SU-DHL-6 (cell line): ENCODE data around the gene ELMOD3.

Experiments used
- EZH2phosphoT487 ChIP-seq: fragments of 200-600 bp; sonication (generic), shearing (Covaris generic); conservative IDR thresholded peaks from 2 replicates; pipeline ENCODE4 v1.6.1; 2018; ENCODE audit warnings: mild to moderate bottlenecking, antibody characterized with exemption, low read length, moderate library complexity, mixed read lengths
- TF ChIP-seq, protein P1 (sequence below): fragments of 200-600 bp; sonication (generic); IDR thresholded peaks from one replicate; pipeline ENCODE4 v1.5.1; 2017; ENCODE audit warnings: antibody characterized with exemption, mild to moderate bottlenecking, low read length, moderate library complexity; ENCODE audit not compliant: insufficient read depth, poor library complexity, severe bottlenecking

DNA sequence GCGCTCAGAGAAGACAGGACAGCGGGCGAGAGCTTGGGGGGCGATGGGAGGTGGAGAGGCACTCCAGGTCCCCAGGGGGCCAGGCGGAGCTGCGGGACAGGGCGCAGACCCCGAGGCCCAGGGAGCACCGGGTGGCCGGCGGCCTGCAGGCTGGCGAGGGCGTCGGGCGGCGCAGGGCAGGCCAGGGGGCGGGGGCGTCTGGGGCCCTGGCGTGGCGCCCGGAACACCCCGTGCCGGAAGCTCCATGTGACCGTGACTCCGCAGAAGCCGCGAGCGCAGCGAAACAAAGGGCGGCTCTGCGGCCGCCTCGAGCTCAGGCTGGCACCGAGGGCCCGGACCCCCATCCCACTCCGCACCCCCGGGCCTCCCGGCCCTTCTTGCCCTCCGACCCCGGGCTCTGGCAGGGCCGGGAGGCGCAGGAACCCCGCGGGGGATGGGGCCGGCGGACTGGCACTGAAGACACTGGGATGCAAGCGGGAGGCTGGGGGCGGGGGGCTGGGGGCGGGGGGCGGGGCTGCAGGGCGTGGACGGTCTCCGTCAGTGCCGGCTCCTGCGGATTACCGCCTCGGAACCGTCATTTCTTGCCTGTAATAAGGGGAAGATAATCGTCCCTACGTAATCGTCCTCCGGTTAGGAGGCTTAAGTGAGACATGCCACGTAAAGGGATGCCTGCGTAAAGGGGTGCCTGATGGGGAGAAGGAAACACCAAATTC is 83.1 kb downstream of the ELMOD3 start:
- TF ChIP-seq, protein P1, sequence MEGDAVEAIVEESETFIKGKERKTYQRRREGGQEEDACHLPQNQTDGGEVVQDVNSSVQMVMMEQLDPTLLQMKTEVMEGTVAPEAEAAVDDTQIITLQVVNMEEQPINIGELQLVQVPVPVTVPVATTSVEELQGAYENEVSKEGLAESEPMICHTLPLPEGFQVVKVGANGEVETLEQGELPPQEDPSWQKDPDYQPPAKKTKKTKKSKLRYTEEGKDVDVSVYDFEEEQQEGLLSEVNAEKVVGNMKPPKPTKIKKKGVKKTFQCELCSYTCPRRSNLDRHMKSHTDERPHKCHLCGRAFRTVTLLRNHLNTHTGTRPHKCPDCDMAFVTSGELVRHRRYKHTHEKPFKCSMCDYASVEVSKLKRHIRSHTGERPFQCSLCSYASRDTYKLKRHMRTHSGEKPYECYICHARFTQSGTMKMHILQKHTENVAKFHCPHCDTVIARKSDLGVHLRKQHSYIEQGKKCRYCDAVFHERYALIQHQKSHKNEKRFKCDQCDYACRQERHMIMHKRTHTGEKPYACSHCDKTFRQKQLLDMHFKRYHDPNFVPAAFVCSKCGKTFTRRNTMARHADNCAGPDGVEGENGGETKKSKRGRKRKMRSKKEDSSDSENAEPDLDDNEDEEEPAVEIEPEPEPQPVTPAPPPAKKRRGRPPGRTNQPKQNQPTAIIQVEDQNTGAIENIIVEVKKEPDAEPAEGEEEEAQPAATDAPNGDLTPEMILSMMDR = no peak
- TF ChIP-seq EZH2phosphoT487 = no peak
